Activated CD8-positive, alpha-beta T cell treated with anti-CD3 and anti-CD28 coated beads, Interleukin-2, amount 10 ng/mL, durations not matched to agents 7 days and 5 days (primary cell): ENCODE measurements around the gene GPR171. TPM values are rescaled to one million over a fixed set of nuclear protein-coding genes. Genes with fewer than 3 reads are reported as not detected.

Source experiments
- ATAC-seq: fragments of 150-1000 bp; cut with Tn5 transposase; one replicate; pipeline ENCODE4 v1.10.0; 2021; ENCODE audit warnings: moderate library complexity
- CTCF ChIA-PET: fragments of 350-600 bp; sonication (Branson Sonifier 250); formaldehyde crosslinking; loops from one replicate; lab custom pipeline; 2021; ENCODE audit warnings: antibody characterized with exemption; lab: Charles Lee
- POLR2A ChIA-PET: fragments of 350-600 bp; sonication (Branson Sonifier 250); formaldehyde crosslinking; loops from one replicate; lab custom pipeline; 2021; ENCODE audit warnings: antibody characterized with exemption; lab: Charles Lee
- DNase-seq: peaks from one replicate; pipeline ENCODE4 v3.0.0-alpha.2; 2020
- H3K27ac Mint-ChIP-seq: one replicate; pipeline ENCODE4 v1.8.0; 2021; ENCODE audit warnings: mild to moderate bottlenecking, mixed read lengths
- H3K27me3 Mint-ChIP-seq: one replicate; pipeline ENCODE4 v1.8.0; 2021; ENCODE audit warnings: low read depth, mixed read lengths
- H3K36me3 Mint-ChIP-seq: one replicate; pipeline ENCODE4 v1.8.0; 2021; ENCODE audit warnings: low read depth, mixed read lengths
- H3K4me1 Mint-ChIP-seq: one replicate; pipeline ENCODE4 v1.8.0; 2021; ENCODE audit warnings: low read depth, mixed read lengths
- H3K4me3 Mint-ChIP-seq: one replicate; pipeline ENCODE4 v1.8.0; 2021; ENCODE audit warnings: mild to moderate bottlenecking, mixed read lengths
- H3K9me3 Mint-ChIP-seq: one replicate; pipeline ENCODE4 v1.8.0; 2022; ENCODE audit warnings: mixed read lengths; ENCODE audit not compliant: insufficient read depth
- total RNA-seq, 2 experiments: library from RNA; stranded (reverse); gene quantifications; one replicate each; pipeline ENCODE4 v1.2.3, GENCODE V29; 2021

GPR171 gene
- total RNA-seq, 2 experiments from 2014 or later = 115 to 124 TPM

GRCh38 chr3:151227807-151228665 is 25.0 kb upstream of the GPR171 start:
- ATAC-seq (peak; percentile 84), DNase-seq (peak; percentile 89)
- POLR2A ChIA-PET = interaction anchor here (0.5 to 1.5 kb wide), 10 partner anchors 25 to 56 kb away, joined by 3 to 7 read pairs (median 3); partner anchors contain the start of gene GPR171
- H3K9me3 Mint-ChIP-seq = no peaks in the 10 kb centered on the region
- peaks cover 8% of the 10 kb centered on the region for H3K36me3 Mint-ChIP-seq
- peak overlapping the region; percentile 19 for H3K4me3 Mint-ChIP-seq
- CTCF ChIA-PET = interaction anchor here (0.7 to 13.2 kb wide), 43 partner anchors 8 to 691 kb away, joined by 3 to 408 read pairs (median 5); partner anchors contain the start of genes GPR171 and P2RY14
- peaks cover 65% of the 10 kb centered on the region for H3K4me1 Mint-ChIP-seq
- no peaks in the 10 kb centered on the region for H3K27me3 Mint-ChIP-seq
- H3K27ac Mint-ChIP-seq = peak overlapping the region; percentile 82

- Mint-ChIP-seq H3K27me3 (no peaks in the 10 kb centered on the region), H3K4me1 (peaks cover 65% of the 10 kb centered on the region), H3K4me3 (peak overlapping the region; percentile 19), H3K9me3 (peaks cover 7% of the 10 kb centered on the region), H3K27ac (peak overlapping the region; percentile 82), H3K36me3 (peaks cover 15% of the 10 kb centered on the region)
- ChIA-PET POLR2A (interaction anchor here (0.6 to 1.5 kb wide), 6 partner anchors 18 to 57 kb away, joined by 3 to 4 read pairs (median 3); partner anchors contain the start of gene GPR171), CTCF (interaction anchor here (0.6 to 13.2 kb wide), 34 partner anchors 9 to 956 kb away, joined by 3 to 408 read pairs (median 9); partner anchors contain the start of genes GPR171 and P2RY14)
- ATAC-seq = peak; percentile 28
- no peak for DNase-seq
These were observed 24.3 kb upstream of the GPR171 start for GRCh38 chr3:151227266-151227806.

GRCh38 chr3:151226825-151227224 is 23.8 kb upstream of the GPR171 start:
- Mint-ChIP-seq H3K27ac (peak overlapping the region; percentile 82), H3K36me3 (peaks cover 20% of the 10 kb centered on the region), H3K4me3 (no peak overlapping the region), H3K4me1 (peaks cover 65% of the 10 kb centered on the region), H3K27me3 (no peaks in the 10 kb centered on the region), H3K9me3 (peaks cover 12% of the 10 kb centered on the region)
- ATAC-seq (no peak), DNase-seq (no peak)
- ChIA-PET CTCF (interaction anchor here (0.6 to 13.2 kb wide), 30 partner anchors 9 to 957 kb away, joined by 3 to 408 read pairs (median 10); partner anchors contain the start of genes GPR171 and P2RY14), POLR2A (interaction anchor here (0.6 to 1.5 kb wide), 4 partner anchors 17 to 48 kb away, joined by 3 to 4 read pairs (median 4); partner anchors contain the start of gene GPR171)

- ChIA-PET POLR2A (interaction anchor here (1.1 to 1.9 kb wide), 2 partner anchors 23 to 26 kb away, joined by 4 to 7 read pairs; partner anchors contain the start of gene GPR171), CTCF (interaction anchor here (0.9 to 13.2 kb wide), 17 partner anchors 8 to 957 kb away, joined by 3 to 408 read pairs (median 14); partner anchors contain the start of genes GPR171 and P2RY14)
- Mint-ChIP-seq H3K4me3 (no peak overlapping the region), H3K4me1 (peaks cover 60% of the 10 kb centered on the region), H3K27ac (peak overlapping the region; percentile 81), H3K27me3 (no peaks in the 10 kb centered on the region), H3K36me3 (peaks cover 26% of the 10 kb centered on the region), H3K9me3 (peaks cover 19% of the 10 kb centered on the region)
- ATAC-seq = no peak
- no peak for DNase-seq
These were observed 23.1 kb upstream of the GPR171 start for GRCh38 chr3:151226088-151226563.

GRCh38 chr3:151225040-151225975 is 22.3 kb upstream of the GPR171 start:
- ChIA-PET POLR2A (interaction anchor here (1.1 to 1.9 kb wide), 4 partner anchors 10 to 25 kb away, joined by 4 to 7 read pairs (median 4); partner anchors contain the start of gene GPR171), CTCF (interaction anchor here (0.7 to 13.2 kb wide), 18 partner anchors 9 to 158 kb away, joined by 3 to 408 read pairs (median 10); partner anchors contain the start of genes GPR171 and P2RY14)
- Mint-ChIP-seq H3K4me1 (peaks cover 52% of the 10 kb centered on the region), H3K27ac (peak overlapping the region; percentile 81), H3K4me3 (no peak overlapping the region), H3K36me3 (peaks cover 34% of the 10 kb centered on the region), H3K9me3 (peaks cover 26% of the 10 kb centered on the region), H3K27me3 (no peaks in the 10 kb centered on the region)
- DNase-seq (no peak), ATAC-seq (peak; percentile 24)

GRCh38 chr3:151224268-151224866 is 21.4 kb upstream of the GPR171 start:
- no peak for ATAC-seq
- DNase-seq = no peak
- Mint-ChIP-seq H3K4me1 (peaks cover 47% of the 10 kb centered on the region), H3K36me3 (peaks cover 34% of the 10 kb centered on the region), H3K9me3 (peaks cover 31% of the 10 kb centered on the region), H3K27ac (peak overlapping the region; percentile 6), H3K27me3 (no peaks in the 10 kb centered on the region), H3K4me3 (no peak overlapping the region)
- ChIA-PET POLR2A (interaction anchor here (1.4 to 1.9 kb wide), 3 partner anchors 11 to 24 kb away, joined by 4 to 7 read pairs (median 5); no protein-coding TSS in a partner anchor), CTCF (interaction anchor here (0.7 to 13.2 kb wide), 14 partner anchors 10 to 104 kb away, joined by 3 to 408 read pairs (median 7); partner anchors contain the start of genes GPR171 and P2RY14)

GRCh38 chr3:151219056-151219455 is 16.0 kb upstream of the GPR171 start:
- H3K4me1 Mint-ChIP-seq = peaks cover 4% of the 10 kb centered on the region
- CTCF ChIA-PET = interaction anchor here (1.0 to 5.1 kb wide), 5 partner anchors 8 to 64 kb away, joined by 3 to 38 read pairs (median 14); partner anchors contain the start of gene GPR171
- peaks cover 31% of the 10 kb centered on the region for H3K9me3 Mint-ChIP-seq
- POLR2A ChIA-PET = interaction anchor here (0.9 kb wide), 1 partner anchor 57 kb away, joined by 3 read pairs; no protein-coding TSS in a partner anchor
- H3K4me3 Mint-ChIP-seq = no peak overlapping the region
- H3K27ac Mint-ChIP-seq = no peak overlapping the region
- no peak for ATAC-seq
- H3K27me3 Mint-ChIP-seq = no peaks in the 10 kb centered on the region
- DNase-seq = no peak
- peaks cover 31% of the 10 kb centered on the region for H3K36me3 Mint-ChIP-seq

GRCh38 chr3:151218136-151218535 is 15.1 kb upstream of the GPR171 start:
- H3K36me3 Mint-ChIP-seq = peaks cover 29% of the 10 kb centered on the region
- H3K27ac Mint-ChIP-seq = no peak overlapping the region
- CTCF ChIA-PET = interaction anchor here (0.8 to 5.1 kb wide), 6 partner anchors 10 to 64 kb away, joined by 3 to 38 read pairs (median 8); no protein-coding TSS in a partner anchor
- no peaks in the 10 kb centered on the region for H3K27me3 Mint-ChIP-seq
- peaks cover 4% of the 10 kb centered on the region for H3K4me1 Mint-ChIP-seq
- POLR2A ChIA-PET = no interaction called here
- no peak for DNase-seq
- peaks cover 31% of the 10 kb centered on the region for H3K9me3 Mint-ChIP-seq
- no peak overlapping the region for H3K4me3 Mint-ChIP-seq
- ATAC-seq = no peak

GRCh38 chr3:151216641-151217607 is 13.9 kb upstream of the GPR171 start:
- Mint-ChIP-seq H3K36me3 (peaks cover 18% of the 10 kb centered on the region), H3K27ac (no peak overlapping the region), H3K27me3 (no peaks in the 10 kb centered on the region), H3K4me3 (no peak overlapping the region), H3K9me3 (peaks cover 20% of the 10 kb centered on the region), H3K4me1 (peaks cover 4% of the 10 kb centered on the region)
- no peak for ATAC-seq
- ChIA-PET CTCF (interaction anchor here (1.4 to 5.1 kb wide), 4 partner anchors 9 to 66 kb away, joined by 4 to 38 read pairs (median 14); no protein-coding TSS in a partner anchor), POLR2A (no interaction called here)
- DNase-seq = no peak
